ENCODE measurements around the gene ERLEC1. TPM values are rescaled to one million over a fixed set of nuclear protein-coding genes. Genes with fewer than 3 reads are reported as not detected.
"Not testable (repeated sequence)": the region's sequence is repeated elsewhere in the genome, so short reads cannot be mapped to it uniquely, and the experiment has no call there.

Gene ERLEC1
- total RNA-seq, 2 experiments from 2014 or later = 18.3 to 20.5 TPM

- H3K4me3 Mint-ChIP-seq = no peak overlapping the region
- H3K27ac Mint-ChIP-seq = no peak overlapping the region
- H3K4me1 Mint-ChIP-seq = no peaks in the 10 kb centered on the region
- H3K36me3 Mint-ChIP-seq (ENCODE audit: low read depth) = peaks cover 6% of the 10 kb centered on the region
- no peaks in the 10 kb centered on the region for H3K27me3 Mint-ChIP-seq
- CTCF ChIA-PET = no interaction called here
- DNase-seq = no peak
- ATAC-seq = no peak
- intact Hi-C loops (cut with DNase I, micrococcal nuclease) = no loop called here
- POLR2A ChIA-PET = interaction anchor here (0.6 kb wide), 1 partner anchor 96 kb away, joined by 3 read pairs; no protein-coding TSS in a partner anchor
- peaks cover 4% of the 10 kb centered on the region for H3K9me3 Mint-ChIP-seq (ENCODE audit: low read depth)
Measured at GRCh38 chr2:53829273-53829979, 42.6 kb downstream of the ERLEC1 start.

GRCh38 chr2:53829980-53830290 lies 43.1 kb downstream of the ERLEC1 start:
- intact Hi-C loops (cut with DNase I, micrococcal nuclease); CTCF ChIA-PET; H3K4me3 Mint-ChIP-seq; H3K27ac Mint-ChIP-seq; DNase-seq; ATAC-seq; H3K9me3 Mint-ChIP-seq (ENCODE audit: low read depth); H3K27me3 Mint-ChIP-seq; H3K4me1 Mint-ChIP-seq; H3K36me3 Mint-ChIP-seq (ENCODE audit: low read depth): not testable (repeated sequence)
- POLR2A ChIA-PET = interaction anchor here (0.6 kb wide), 1 partner anchor 95 kb away, joined by 3 read pairs; no protein-coding TSS in a partner anchor

GRCh38 chr2:53840580-53840979 lies 53.7 kb downstream of the ERLEC1 start:
- ATAC-seq (no peak), DNase-seq (no peak)
- Mint-ChIP-seq H3K4me3 (no peak overlapping the region), H3K36me3 (ENCODE audit: low read depth) (peaks cover 1% of the 10 kb centered on the region), H3K9me3 (ENCODE audit: low read depth) (no peaks in the 10 kb centered on the region), H3K27ac (no peak overlapping the region), H3K27me3 (no peaks in the 10 kb centered on the region), H3K4me1 (peaks cover 4% of the 10 kb centered on the region)
- intact Hi-C loops (cut with DNase I, micrococcal nuclease) = no loop called here
- ChIA-PET POLR2A (no interaction called here), CTCF (no interaction called here)

- H3K27me3 Mint-ChIP-seq; H3K4me1 Mint-ChIP-seq; intact Hi-C loops (cut with DNase I, micrococcal nuclease); H3K27ac Mint-ChIP-seq; DNase-seq; POLR2A ChIA-PET; CTCF ChIA-PET; ATAC-seq; H3K9me3 Mint-ChIP-seq (ENCODE audit: low read depth); H3K36me3 Mint-ChIP-seq (ENCODE audit: low read depth); H3K4me3 Mint-ChIP-seq: not testable (repeated sequence)
Measured at GRCh38 chr2:53841651-53842050, 54.8 kb downstream of the ERLEC1 start.

DNA sequence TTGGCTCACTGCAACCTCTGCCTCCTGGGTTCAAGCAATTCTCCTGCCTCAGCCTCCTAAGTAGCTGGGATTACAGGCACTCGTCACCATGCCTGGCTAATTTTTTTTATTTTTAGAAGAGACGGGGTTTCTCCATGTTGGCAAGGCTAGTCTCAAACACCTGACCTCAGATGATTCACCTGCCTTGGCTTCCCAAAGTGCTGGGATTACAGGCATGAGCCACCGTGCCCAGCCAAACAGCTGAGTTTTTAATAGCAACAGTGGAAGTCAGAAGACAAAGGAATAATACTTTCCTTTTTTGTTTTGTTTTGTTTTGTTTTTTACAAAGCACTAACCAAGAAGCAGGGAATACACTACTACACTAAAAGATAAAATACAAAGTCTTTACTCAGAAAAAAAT lies 56.0 kb downstream of the ERLEC1 start:
- DNase-seq = no peak
- no peak overlapping the region for H3K27ac Mint-ChIP-seq

DNA sequence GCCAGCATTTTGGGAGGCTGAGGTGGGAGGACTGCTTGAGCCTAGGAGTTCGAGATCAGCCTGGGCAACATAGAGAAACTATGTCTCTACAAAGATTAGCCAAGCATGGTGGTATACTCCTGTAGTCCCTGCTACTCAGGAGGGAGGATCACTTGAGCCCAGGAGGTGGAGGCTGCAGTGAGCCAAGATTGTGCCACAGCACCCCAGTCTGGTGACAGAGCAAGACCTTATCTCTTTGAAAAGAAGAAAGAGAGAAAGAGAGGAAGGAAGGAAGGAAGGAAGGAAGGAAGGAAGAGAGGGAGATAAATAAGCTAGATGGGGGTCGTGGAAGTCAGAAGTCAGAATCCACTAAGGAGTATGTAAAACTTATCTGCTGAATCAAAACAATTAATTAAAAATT lies 56.8 kb downstream of the ERLEC1 start:
- intact Hi-C loops (cut with DNase I, micrococcal nuclease) = no loop called here
- H3K36me3 Mint-ChIP-seq (ENCODE audit: low read depth) = peaks cover 8% of the 10 kb centered on the region

More for the DNA sequence above, 56.0 kb downstream of the ERLEC1 start:
- Mint-ChIP-seq H3K4me3 (no peak overlapping the region), H3K36me3 (ENCODE audit: low read depth) (peaks cover 3% of the 10 kb centered on the region), H3K9me3 (ENCODE audit: low read depth) (no peaks in the 10 kb centered on the region), H3K4me1 (peaks cover 4% of the 10 kb centered on the region), H3K27me3 (no peaks in the 10 kb centered on the region)
- intact Hi-C loops (cut with DNase I, micrococcal nuclease) = no loop called here
- POLR2A ChIA-PET = interaction anchor here (0.6 to 0.7 kb wide), 2 partner anchors 28 to 50 kb away, joined by 3 read pairs; no protein-coding TSS in a partner anchor
- CTCF ChIA-PET = no interaction called here
- no peak for ATAC-seq

GRCh38 chr2:53848062-53848461 lies 61.2 kb downstream of the ERLEC1 start:
- no peaks in the 10 kb centered on the region for H3K27me3 Mint-ChIP-seq

More for the DNA sequence above, 56.8 kb downstream of the ERLEC1 start:
- Mint-ChIP-seq H3K27me3 (no peaks in the 10 kb centered on the region), H3K4me1 (peaks cover 4% of the 10 kb centered on the region), H3K4me3 (no peak overlapping the region), H3K9me3 (ENCODE audit: low read depth) (no peaks in the 10 kb centered on the region), H3K27ac (no peak overlapping the region)
- ChIA-PET POLR2A (no interaction called here), CTCF (no interaction called here)
- no peak for ATAC-seq
- no peak for DNase-seq

GRCh38 chr2:53851052-53851757 lies 64.4 kb downstream of the ERLEC1 start:
- DNase-seq; H3K27me3 Mint-ChIP-seq; ATAC-seq; CTCF ChIA-PET; POLR2A ChIA-PET; H3K4me1 Mint-ChIP-seq; H3K9me3 Mint-ChIP-seq (ENCODE audit: low read depth); H3K4me3 Mint-ChIP-seq; intact Hi-C loops (cut with DNase I, micrococcal nuclease); H3K27ac Mint-ChIP-seq: not testable (repeated sequence)
- H3K36me3 Mint-ChIP-seq (ENCODE audit: low read depth) = peaks cover 22% of the 10 kb centered on the region

More at GRCh38 chr2:53848062-53848461, 61.2 kb downstream of the ERLEC1 start:
- peaks cover 10% of the 10 kb centered on the region for H3K36me3 Mint-ChIP-seq (ENCODE audit: low read depth)
- H3K4me3 Mint-ChIP-seq = no peak overlapping the region
- no peak overlapping the region for H3K27ac Mint-ChIP-seq
- ChIA-PET POLR2A (no interaction called here), CTCF (no interaction called here)
- H3K9me3 Mint-ChIP-seq (ENCODE audit: low read depth) = no peaks in the 10 kb centered on the region
- ATAC-seq (no peak), DNase-seq (no peak)
- intact Hi-C loops (cut with DNase I, micrococcal nuclease) = no loop called here
- H3K4me1 Mint-ChIP-seq = peaks cover 2% of the 10 kb centered on the region

DNA sequence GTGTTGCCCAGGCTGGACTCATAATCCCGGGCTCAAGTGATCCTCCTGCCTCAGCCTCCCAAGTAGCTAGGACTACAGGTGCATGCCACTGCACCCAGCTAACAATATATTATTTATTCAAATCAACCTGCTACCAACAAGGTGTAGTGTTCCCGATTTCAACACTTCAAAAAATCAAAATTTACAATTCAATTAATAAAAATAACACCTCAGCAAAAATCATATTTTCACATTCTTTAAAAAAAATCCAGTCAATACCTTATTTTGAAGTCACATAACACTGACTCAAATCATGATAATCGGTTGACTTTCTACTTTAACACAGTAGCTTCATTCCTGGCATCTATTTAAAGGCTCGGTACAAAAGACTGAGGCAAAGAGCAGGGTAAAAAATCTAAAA lies 65.7 kb downstream of the ERLEC1 start:
- no peak overlapping the region for H3K27ac Mint-ChIP-seq
- no peak for ATAC-seq

DNA sequence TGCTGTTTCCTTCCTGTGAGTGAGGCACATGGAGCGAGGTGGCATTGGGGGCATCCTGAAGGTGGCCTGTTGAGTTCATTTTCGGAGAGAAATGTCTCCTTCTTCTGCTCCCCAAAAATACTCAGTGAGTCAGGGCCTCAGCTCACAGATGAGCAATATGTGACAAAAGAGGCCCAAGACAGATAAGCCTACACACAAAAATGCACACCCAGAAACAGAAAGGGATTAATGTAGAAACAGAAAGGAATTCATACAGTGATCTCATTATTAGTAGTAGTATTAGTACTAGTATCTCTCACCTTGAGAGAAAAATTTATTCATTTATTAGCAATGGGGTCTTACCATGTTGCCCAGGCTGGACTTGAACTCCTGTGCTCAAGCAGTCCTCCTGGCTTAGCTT lies 67.8 kb downstream of the ERLEC1 start:
- peaks cover 20% of the 10 kb centered on the region for H3K36me3 Mint-ChIP-seq (ENCODE audit: low read depth)
- peak overlapping the region; percentile 18 for H3K27ac Mint-ChIP-seq
- ChIA-PET CTCF (no interaction called here), POLR2A (no interaction called here)
- ATAC-seq (peak; percentile 44), DNase-seq (no peak)
- peaks cover 7% of the 10 kb centered on the region for H3K4me1 Mint-ChIP-seq
- no peaks in the 10 kb centered on the region for H3K9me3 Mint-ChIP-seq (ENCODE audit: low read depth)
- intact Hi-C loops (cut with DNase I, micrococcal nuclease) = no loop called here
- no peak overlapping the region for H3K4me3 Mint-ChIP-seq
- no peaks in the 10 kb centered on the region for H3K27me3 Mint-ChIP-seq

More for the DNA sequence above, 65.7 kb downstream of the ERLEC1 start:
- intact Hi-C loops (cut with DNase I, micrococcal nuclease) = no loop called here
- Mint-ChIP-seq H3K4me3 (no peak overlapping the region), H3K36me3 (ENCODE audit: low read depth) (peaks cover 22% of the 10 kb centered on the region), H3K9me3 (ENCODE audit: low read depth) (no peaks in the 10 kb centered on the region), H3K4me1 (peaks cover 7% of the 10 kb centered on the region), H3K27me3 (no peaks in the 10 kb centered on the region)
- POLR2A ChIA-PET = no interaction called here
- CTCF ChIA-PET = no interaction called here
- no peak for DNase-seq

GRCh38 chr2:53856272-53856671 lies 69.4 kb downstream of the ERLEC1 start:
- CTCF ChIA-PET = no interaction called here
- no peak for ATAC-seq
- Mint-ChIP-seq H3K27ac (no peak overlapping the region), H3K4me3 (no peak overlapping the region), H3K9me3 (ENCODE audit: low read depth) (no peaks in the 10 kb centered on the region), H3K36me3 (ENCODE audit: low read depth) (peaks cover 26% of the 10 kb centered on the region), H3K27me3 (no peaks in the 10 kb centered on the region), H3K4me1 (peaks cover 7% of the 10 kb centered on the region)
- POLR2A ChIA-PET = no interaction called here
- DNase-seq = no peak
- intact Hi-C loops (cut with DNase I, micrococcal nuclease) = no loop called here

Data from activated CD4-positive, alpha-beta T cell treated with anti-CD3 and anti-CD28 coated beads for 36 hours (primary cell).